ENCODE measurements around the gene PDZRN4.
A peak's percentile ranks its signal among the peaks of the same experiment; 100 is the strongest.
"Not testable (repeated sequence)": the region's sequence is repeated elsewhere in the genome, so short reads cannot be mapped to it uniquely, and the experiment has no call there.

PDZRN4 gene

GRCh38 chr12:41250748-41251147, 62.6 kb downstream of the PDZRN4 start (continued):
- TF ChIP-seq CSRNP3 (CRISPR knock-in tag; IDR thresholded peaks at IDR 0.05) (no peak), ZFP30 (CRISPR knock-in tag; IDR thresholded peaks at IDR 0.05) (no peak), ZNF8 (CRISPR knock-in tag; IDR thresholded peaks at IDR 0.05) (no peak), PPARA (CRISPR knock-in tag; IDR thresholded peaks at IDR 0.05; ENCODE audit: borderline replicate concordance) (no peak), TCF4 (CRISPR knock-in tag; IDR thresholded peaks at IDR 0.05; ENCODE audit: borderline replicate concordance) (no peak)

- no peak for TF ChIP-seq CSRNP3 (CRISPR knock-in tag; IDR thresholded peaks at IDR 0.05)
- TF ChIP-seq OSR1 (CRISPR knock-in tag; IDR thresholded peaks at IDR 0.05): no peak
- TF ChIP-seq GLIS3 (CRISPR knock-in tag; IDR thresholded peaks at IDR 0.05): no peak
- TF ChIP-seq ZFP3 (CRISPR knock-in tag; IDR thresholded peaks at IDR 0.05): no peak
- no peak for TF ChIP-seq PATZ1 (CRISPR knock-in tag; IDR thresholded peaks at IDR 0.05; ENCODE audit: borderline replicate concordance)
- TF ChIP-seq ZC3H10 (CRISPR knock-in tag; IDR thresholded peaks at IDR 0.05): no peak
- no peak for TF ChIP-seq ZNF8 (CRISPR knock-in tag; IDR thresholded peaks at IDR 0.05)
- TF ChIP-seq ARNTL (CRISPR knock-in tag; IDR thresholded peaks at IDR 0.05; ENCODE audit: borderline replicate concordance, low read depth): no peak
- no peak for TF ChIP-seq ISL1 (CRISPR knock-in tag; IDR thresholded peaks at IDR 0.05)
- TF ChIP-seq BACH2 (CRISPR knock-in tag; IDR thresholded peaks at IDR 0.05; ENCODE audit: borderline replicate concordance): no peak
- no peak for ATAC-seq
These were observed 66.1 kb downstream of the PDZRN4 start for GRCh38 chr12:41254004-41254914.

GRCh38 chr12:41263196-41263595, 75.1 kb downstream of the PDZRN4 start:
- not testable (repeated sequence) for ATAC-seq

- TF ChIP-seq SNAI2 (CRISPR knock-in tag; IDR thresholded peaks at IDR 0.05): no peak
- TF ChIP-seq ZNF70 (CRISPR knock-in tag; IDR thresholded peaks at IDR 0.05): no peak
- TF ChIP-seq TCF4 (CRISPR knock-in tag; IDR thresholded peaks at IDR 0.05; ENCODE audit: borderline replicate concordance): no peak
- no peak for TF ChIP-seq TSHZ2 (CRISPR knock-in tag; IDR thresholded peaks at IDR 0.05)
- TF ChIP-seq ESRRG (CRISPR knock-in tag; IDR thresholded peaks at IDR 0.05): no peak
- no peak for TF ChIP-seq ZNF8 (CRISPR knock-in tag; IDR thresholded peaks at IDR 0.05)
- no peak for TF ChIP-seq ZFP3 (CRISPR knock-in tag; IDR thresholded peaks at IDR 0.05)
- ATAC-seq: peak; percentile 77
These were observed 76.2 kb downstream of the PDZRN4 start for GRCh38 chr12:41264281-41264680.

GRCh38 chr12:41269056-41269455, 80.9 kb downstream of the PDZRN4 start:
- no peak for TF ChIP-seq TOX (CRISPR knock-in tag; IDR thresholded peaks at IDR 0.05; ENCODE audit: borderline replicate concordance)
- ATAC-seq: no peak
